ENCODE measurements around the gene FRMPD1.
A peak's percentile ranks its signal among the peaks of the same experiment; 100 is the strongest.
"Not testable (repeated sequence)": the region's sequence is repeated elsewhere in the genome, so short reads cannot be mapped to it uniquely, and the experiment has no call there.

The FRMPD1 gene

DNA sequence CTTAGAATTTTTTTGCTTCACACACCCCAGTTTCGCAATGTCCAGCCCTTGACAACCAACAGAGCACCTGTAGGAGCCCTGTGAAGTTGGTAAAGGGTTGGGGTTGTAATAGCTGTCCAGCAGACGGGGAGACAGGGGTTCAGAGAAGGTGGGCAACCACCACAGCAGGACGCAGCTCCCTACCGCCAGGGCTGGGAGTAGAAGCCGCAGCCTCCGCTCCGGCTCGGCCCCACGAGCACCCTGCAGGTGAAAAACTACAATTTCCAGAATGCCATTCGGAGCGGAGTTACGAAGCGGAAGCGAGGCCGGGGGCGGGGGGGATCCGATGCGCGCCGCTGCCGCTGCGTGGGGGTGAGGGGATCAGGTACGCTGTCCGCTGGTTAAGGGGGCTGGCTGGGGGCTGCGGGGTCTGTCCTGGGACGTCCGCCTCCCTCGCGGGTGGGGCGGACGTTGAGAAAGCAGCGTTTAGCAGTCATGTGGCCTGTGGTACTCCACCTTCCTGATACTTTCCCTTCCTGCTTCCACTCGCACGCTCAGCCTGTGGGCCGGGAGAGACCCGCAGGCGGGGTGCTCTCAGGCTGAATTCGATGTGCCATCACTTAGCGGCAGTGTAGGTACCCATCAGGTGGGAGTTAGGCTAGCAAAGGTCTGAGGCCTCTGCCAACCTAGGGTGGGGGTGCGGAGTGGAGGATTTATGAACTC is 102.9 kb downstream of the FRMPD1 start, which contains the start of gene TRMT10B:
Gene TRMT10B, plus strand, starts transcription at position 317 of the 702 bp plus-strand sequence. CDS start 8,127 bp downstream, outside the sequence.
- TF ChIP-seq, protein P1, sequence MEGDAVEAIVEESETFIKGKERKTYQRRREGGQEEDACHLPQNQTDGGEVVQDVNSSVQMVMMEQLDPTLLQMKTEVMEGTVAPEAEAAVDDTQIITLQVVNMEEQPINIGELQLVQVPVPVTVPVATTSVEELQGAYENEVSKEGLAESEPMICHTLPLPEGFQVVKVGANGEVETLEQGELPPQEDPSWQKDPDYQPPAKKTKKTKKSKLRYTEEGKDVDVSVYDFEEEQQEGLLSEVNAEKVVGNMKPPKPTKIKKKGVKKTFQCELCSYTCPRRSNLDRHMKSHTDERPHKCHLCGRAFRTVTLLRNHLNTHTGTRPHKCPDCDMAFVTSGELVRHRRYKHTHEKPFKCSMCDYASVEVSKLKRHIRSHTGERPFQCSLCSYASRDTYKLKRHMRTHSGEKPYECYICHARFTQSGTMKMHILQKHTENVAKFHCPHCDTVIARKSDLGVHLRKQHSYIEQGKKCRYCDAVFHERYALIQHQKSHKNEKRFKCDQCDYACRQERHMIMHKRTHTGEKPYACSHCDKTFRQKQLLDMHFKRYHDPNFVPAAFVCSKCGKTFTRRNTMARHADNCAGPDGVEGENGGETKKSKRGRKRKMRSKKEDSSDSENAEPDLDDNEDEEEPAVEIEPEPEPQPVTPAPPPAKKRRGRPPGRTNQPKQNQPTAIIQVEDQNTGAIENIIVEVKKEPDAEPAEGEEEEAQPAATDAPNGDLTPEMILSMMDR (IDR thresholded peaks at IDR 0.05; ENCODE audit: insufficient read depth, low read length, poor library complexity, severe bottlenecking): no peak
- Histone ChIP-seq H3K4me3 (replicated peaks; ENCODE audit: low read depth, low read length) (peak within 1 kb of the TSS; percentile 71), H3K27me3 (replicated peaks; ENCODE audit: control insufficient read depth, insufficient read depth, low read length) (no peaks in the 10 kb centered on the region), H3K36me3 (ENCODE audit: control insufficient read depth, insufficient read depth, low read length) (no peaks in the 10 kb centered on the region)
- DNase-seq (ENCODE audit: extremely low read depth, insufficient read length): peak; percentile 82

GRCh38 chr9:37758747-37759146 is 108.0 kb downstream of the FRMPD1 start:
- H3K36me3 ChIP-seq (ENCODE audit: control insufficient read depth, insufficient read depth, low read length): no peaks in the 10 kb centered on the region
- no peak overlapping the region for H3K4me3 ChIP-seq (replicated peaks; ENCODE audit: low read depth, low read length)
- H3K27me3 ChIP-seq (replicated peaks; ENCODE audit: control insufficient read depth, insufficient read depth, low read length): no peaks in the 10 kb centered on the region
- TF ChIP-seq, protein P1 (IDR thresholded peaks at IDR 0.05; ENCODE audit: insufficient read depth, low read length, poor library complexity, severe bottlenecking): no peak
- no peak for DNase-seq (ENCODE audit: extremely low read depth, insufficient read length)

- no peak overlapping the region for H3K4me3 ChIP-seq (replicated peaks; ENCODE audit: low read depth, low read length)
- TF ChIP-seq, protein P1 (IDR thresholded peaks at IDR 0.05; ENCODE audit: insufficient read depth, low read length, poor library complexity, severe bottlenecking): no peak
- DNase-seq (ENCODE audit: extremely low read depth, insufficient read length): no peak
Observed at GRCh38 chr9:37760416-37761161, 109.8 kb downstream of the FRMPD1 start.

DNA sequence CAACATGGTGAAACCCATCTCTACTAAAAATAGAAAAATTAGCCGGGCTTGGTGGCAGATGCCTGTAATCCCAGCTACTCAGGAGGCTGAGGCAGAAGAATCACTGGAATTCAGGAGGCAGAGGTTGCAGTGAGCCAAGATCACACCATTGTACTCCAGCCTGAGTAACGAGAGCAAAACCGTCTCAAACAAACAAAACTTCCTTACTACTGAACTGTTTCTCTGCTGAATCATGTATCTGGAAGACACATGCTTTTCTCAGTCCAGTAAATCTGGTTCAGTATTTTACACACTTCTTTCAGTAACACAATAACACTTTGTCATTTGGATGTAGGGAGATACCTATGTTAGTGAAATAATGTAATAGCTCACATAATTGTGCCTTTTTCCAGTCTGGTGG is 110.8 kb downstream of the FRMPD1 start:
- Histone ChIP-seq H3K36me3 (ENCODE audit: control insufficient read depth, insufficient read depth, low read length) (no peaks in the 10 kb centered on the region), H3K27me3 (replicated peaks; ENCODE audit: control insufficient read depth, insufficient read depth, low read length) (no peaks in the 10 kb centered on the region), H3K4me3 (replicated peaks; ENCODE audit: low read depth, low read length) (no peak overlapping the region)
- no peak for DNase-seq (ENCODE audit: extremely low read depth, insufficient read length)
- TF ChIP-seq, protein P1 (IDR thresholded peaks at IDR 0.05; ENCODE audit: insufficient read depth, low read length, poor library complexity, severe bottlenecking): no peak

More at GRCh38 chr9:37760416-37761161, 109.8 kb downstream of the FRMPD1 start:
- Histone ChIP-seq H3K36me3 (ENCODE audit: control insufficient read depth, insufficient read depth, low read length) (no peaks in the 10 kb centered on the region), H3K27me3 (replicated peaks; ENCODE audit: control insufficient read depth, insufficient read depth, low read length) (no peaks in the 10 kb centered on the region)

- not testable (repeated sequence) for H3K36me3 ChIP-seq (ENCODE audit: control insufficient read depth, insufficient read depth, low read length); H3K27me3 ChIP-seq (replicated peaks; ENCODE audit: control insufficient read depth, insufficient read depth, low read length); H3K4me3 ChIP-seq (replicated peaks; ENCODE audit: low read depth, low read length); DNase-seq (ENCODE audit: extremely low read depth, insufficient read length)
Observed at GRCh38 chr9:37765263-37765662, 114.5 kb downstream of the FRMPD1 start.

- no peaks in the 10 kb centered on the region for H3K27me3 ChIP-seq (replicated peaks; ENCODE audit: control insufficient read depth, insufficient read depth, low read length)
- H3K4me3 ChIP-seq (replicated peaks; ENCODE audit: low read depth, low read length): no peak overlapping the region
- no peak for DNase-seq (ENCODE audit: extremely low read depth, insufficient read length)
- TF ChIP-seq, protein P1 (IDR thresholded peaks at IDR 0.05; ENCODE audit: insufficient read depth, low read length, poor library complexity, severe bottlenecking): no peak
- H3K36me3 ChIP-seq (ENCODE audit: control insufficient read depth, insufficient read depth, low read length): peaks cover 5% of the 10 kb centered on the region
Observed at GRCh38 chr9:37769306-37769705, 118.6 kb downstream of the FRMPD1 start.
